Measurements from ENCODE around the gene CREB1.

The CREB1 gene

GRCh38 chr2:207561386-207562080 is 31.8 kb downstream of the CREB1 start:
- TF ChIP-seq, protein P1, sequence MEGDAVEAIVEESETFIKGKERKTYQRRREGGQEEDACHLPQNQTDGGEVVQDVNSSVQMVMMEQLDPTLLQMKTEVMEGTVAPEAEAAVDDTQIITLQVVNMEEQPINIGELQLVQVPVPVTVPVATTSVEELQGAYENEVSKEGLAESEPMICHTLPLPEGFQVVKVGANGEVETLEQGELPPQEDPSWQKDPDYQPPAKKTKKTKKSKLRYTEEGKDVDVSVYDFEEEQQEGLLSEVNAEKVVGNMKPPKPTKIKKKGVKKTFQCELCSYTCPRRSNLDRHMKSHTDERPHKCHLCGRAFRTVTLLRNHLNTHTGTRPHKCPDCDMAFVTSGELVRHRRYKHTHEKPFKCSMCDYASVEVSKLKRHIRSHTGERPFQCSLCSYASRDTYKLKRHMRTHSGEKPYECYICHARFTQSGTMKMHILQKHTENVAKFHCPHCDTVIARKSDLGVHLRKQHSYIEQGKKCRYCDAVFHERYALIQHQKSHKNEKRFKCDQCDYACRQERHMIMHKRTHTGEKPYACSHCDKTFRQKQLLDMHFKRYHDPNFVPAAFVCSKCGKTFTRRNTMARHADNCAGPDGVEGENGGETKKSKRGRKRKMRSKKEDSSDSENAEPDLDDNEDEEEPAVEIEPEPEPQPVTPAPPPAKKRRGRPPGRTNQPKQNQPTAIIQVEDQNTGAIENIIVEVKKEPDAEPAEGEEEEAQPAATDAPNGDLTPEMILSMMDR (IDR thresholded peaks at IDR 0.05; ENCODE audit: low read depth, low read length): no peak
- no peak for DNase-seq (ENCODE audit: extremely low read depth, low read depth)

DNA sequence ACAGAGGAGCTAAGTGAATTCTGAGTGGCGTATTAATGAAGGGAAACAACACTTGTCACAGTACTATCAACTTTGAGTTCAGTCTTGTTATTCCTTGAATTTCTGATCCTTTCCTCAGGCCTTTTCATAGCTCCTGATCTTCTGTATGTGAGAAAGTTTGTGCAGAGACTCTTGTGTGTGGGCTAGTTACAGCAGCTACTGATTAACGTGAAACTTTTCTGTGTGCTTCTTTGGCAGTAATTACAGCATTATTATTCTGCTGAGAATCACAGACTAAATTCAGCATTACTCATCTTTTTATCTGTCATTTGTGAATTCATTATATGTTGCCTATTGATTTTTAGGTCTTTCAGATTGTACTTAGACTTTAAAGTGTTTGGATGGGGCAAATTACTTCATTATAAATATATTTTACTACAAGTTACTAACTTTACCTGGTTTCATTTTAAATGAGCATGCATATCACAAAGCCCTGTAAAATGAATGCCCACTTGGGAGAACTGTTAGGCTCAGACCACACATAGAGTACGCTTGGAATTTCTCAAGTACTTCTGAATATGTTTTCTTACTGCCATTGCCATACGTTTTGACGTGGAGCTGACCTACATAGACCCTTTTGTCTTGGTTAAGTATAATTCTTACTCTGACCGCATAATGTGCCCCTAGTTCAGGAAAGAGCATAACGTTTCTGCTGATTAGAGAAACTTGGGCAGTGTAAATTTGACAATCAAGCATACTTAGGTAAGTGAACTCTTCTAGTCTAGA is 36.2 kb downstream of the CREB1 start:
- DNase-seq (ENCODE audit: extremely low read depth, low read depth): no peak
- TF ChIP-seq, protein P1 (IDR thresholded peaks at IDR 0.05; ENCODE audit: low read depth, low read length): no peak

GRCh38 chr2:207567671-207568070 is 37.9 kb downstream of the CREB1 start:
- no peak for DNase-seq (ENCODE audit: extremely low read depth, low read depth)
- TF ChIP-seq, protein P1 (IDR thresholded peaks at IDR 0.05; ENCODE audit: low read depth, low read length): no peak

- DNase-seq (ENCODE audit: extremely low read depth, low read depth): no peak
- TF ChIP-seq, protein P1 (IDR thresholded peaks at IDR 0.05; ENCODE audit: low read depth, low read length): no peak
Observed at GRCh38 chr2:207571370-207571769, 41.6 kb downstream of the CREB1 start.

GRCh38 chr2:207584952-207585351 is 55.2 kb downstream of the CREB1 start:
- DNase-seq (ENCODE audit: extremely low read depth, low read depth): no peak
- TF ChIP-seq, protein P1 (IDR thresholded peaks at IDR 0.05; ENCODE audit: low read depth, low read length): no peak

- TF ChIP-seq, protein P1 (IDR thresholded peaks at IDR 0.05; ENCODE audit: low read depth, low read length): no peak
- DNase-seq (ENCODE audit: extremely low read depth, low read depth): no peak
Observed at GRCh38 chr2:207587305-207587704, 57.5 kb downstream of the CREB1 start.

GRCh38 chr2:207589143-207589542 is 59.4 kb downstream of the CREB1 start:
- TF ChIP-seq, protein P1 (IDR thresholded peaks at IDR 0.05; ENCODE audit: low read depth, low read length): no peak
- DNase-seq (ENCODE audit: extremely low read depth, low read depth): no peak
